Panc1 (cell line): ENCODE data around the gene PRRX2. TPM values are rescaled to one million over a fixed set of nuclear protein-coding genes. Genes with fewer than 3 reads are reported as not detected.

Source experiments
- ATAC-seq: fragments of 200-7000 bp; cut with Tn5 transposase; 2 replicates; pipeline ENCODE4 v1.9.1; 2020; ENCODE audit warnings: mild to moderate bottlenecking, moderate library complexity
- BruUV-seq: library from RNA; stranded (reverse); fragments of 400-500 nt; replicated peaks from 2 replicates; lab custom pipeline; 2021; lab: Mats Ljungman, UMichigan
- CTCF ChIA-PET: fragments of 300-600 bp; sonication (Branson Sonifier 250); formaldehyde crosslinking; loops from one replicate; lab custom pipeline; 2022; ENCODE audit warnings: antibody characterized with exemption; lab: Charles Lee
- POLR2A ChIA-PET: fragments of 300-600 bp; sonication (Branson Sonifier 250); formaldehyde crosslinking; loops from one replicate; lab custom pipeline; 2022; ENCODE audit warnings: antibody characterized with exemption; lab: Charles Lee
- DNase-seq: peaks from one replicate; pipeline ENCODE4 v3.0.0-alpha.2; 2010; ENCODE audit warnings: low read depth, low spot score
- H3K27ac ChIP-seq: 2 replicates; pipeline ENCODE4 v1.5.1; 2011; ENCODE audit warnings: mild to moderate bottlenecking, low read length, inconsistent platforms
- H3K27me3 ChIP-seq: fragments of 200-500 bp; sonication (Bioruptor generic); 2 replicates; pipeline ENCODE4 v1.6.0; 2014; ENCODE audit warnings: low read length, inconsistent platforms; ENCODE audit not compliant: control insufficient read depth, insufficient read depth
- H3K36me3 ChIP-seq: fragments of 200-500 bp; sonication (Bioruptor generic); 2 replicates; pipeline ENCODE4 v1.5.1; 2014; ENCODE audit warnings: inconsistent platforms, mild to moderate bottlenecking, low read length, moderate library complexity; ENCODE audit not compliant: control insufficient read depth, insufficient read depth
- H3K4me1 ChIP-seq: 2 replicates; pipeline ENCODE4 v1.5.1; 2011; ENCODE audit warnings: inconsistent platforms, mild to moderate bottlenecking, low read length, moderate library complexity; ENCODE audit not compliant: control insufficient read depth, insufficient read depth
- H3K4me3 ChIP-seq, 2 experiments: 2 replicates each; pipeline ENCODE4 v1.5.1; 2011 to 2012; ENCODE audit warnings: low read depth in 2 of 2, low read length in 2 of 2, mild to moderate bottlenecking in 2 of 2, inconsistent platforms in 1 of 2, moderate library complexity in 1 of 2
- H3K9me3 ChIP-seq: fragments of 200-500 bp; sonication (Bioruptor generic); 2 replicates; pipeline ENCODE4 v1.5.1; 2014; ENCODE audit warnings: low read depth, mild to moderate bottlenecking, inconsistent platforms, low read length, moderate library complexity; ENCODE audit not compliant: control insufficient read depth, insufficient read depth
- POLR2AphosphoS5 ChIP-seq: IDR thresholded peaks from 2 replicates; pipeline ENCODE4 v1.6.1; 2012; ENCODE audit warnings: mild to moderate bottlenecking, low read depth, low read length, moderate library complexity
- SIN3A ChIP-seq: IDR thresholded peaks from 2 replicates; pipeline ENCODE4 v1.6.1; 2012; ENCODE audit warnings: low read depth, mild to moderate bottlenecking, low read length, moderate library complexity, borderline replicate concordance; ENCODE audit not compliant: insufficient read depth
- TCF7L2 ChIP-seq: IDR thresholded peaks from 2 replicates; pipeline ENCODE4 v1.6.1; 2011; ENCODE audit warnings: mild to moderate bottlenecking, low read depth, low read length, inconsistent platforms
- in situ Hi-C: cut with HindIII; loops from 2 replicates; pipeline ENCODE4 v1.10.0; 2016; ENCODE audit warnings: low sequenced_read_pairs, low pct_unique_long_range_greater_than_20kb
- intact Hi-C: fragments of 100-400 bp; cut with micrococcal nuclease; formaldehyde crosslinking; loops from one replicate; pipeline ENCODE4 v1.10.0; 2022; ENCODE audit not compliant: unreplicated experiment
- total RNA-seq: library from RNA; stranded (reverse); gene quantifications from one replicate; pipeline ENCODE4 v1.2.1, GENCODE V29; 2021; ENCODE audit not compliant: unreplicated experiment
- TF ChIP-seq, protein P1 (sequence below): fragments of 450-650 bp; IDR thresholded peaks from 2 replicates; pipeline ENCODE4 v1.5.1; 2017; ENCODE audit warnings: mild to moderate bottlenecking
- TF ChIP-seq, protein P2 (sequence below), 2 experiments: IDR thresholded peaks; 2 replicates each; pipeline ENCODE4 v1.6.1; 2011 to 2012; ENCODE audit warnings: low read depth in 2 of 2, control low read depth in 1 of 2, low read length in 1 of 2, mild to moderate bottlenecking in 1 of 2, moderate library complexity in 1 of 2; ENCODE audit not compliant: insufficient read depth in 1 of 2

The PRRX2 gene
- total RNA-seq, 1 experiment from 2014 or later: 6.3 TPM

DNA sequence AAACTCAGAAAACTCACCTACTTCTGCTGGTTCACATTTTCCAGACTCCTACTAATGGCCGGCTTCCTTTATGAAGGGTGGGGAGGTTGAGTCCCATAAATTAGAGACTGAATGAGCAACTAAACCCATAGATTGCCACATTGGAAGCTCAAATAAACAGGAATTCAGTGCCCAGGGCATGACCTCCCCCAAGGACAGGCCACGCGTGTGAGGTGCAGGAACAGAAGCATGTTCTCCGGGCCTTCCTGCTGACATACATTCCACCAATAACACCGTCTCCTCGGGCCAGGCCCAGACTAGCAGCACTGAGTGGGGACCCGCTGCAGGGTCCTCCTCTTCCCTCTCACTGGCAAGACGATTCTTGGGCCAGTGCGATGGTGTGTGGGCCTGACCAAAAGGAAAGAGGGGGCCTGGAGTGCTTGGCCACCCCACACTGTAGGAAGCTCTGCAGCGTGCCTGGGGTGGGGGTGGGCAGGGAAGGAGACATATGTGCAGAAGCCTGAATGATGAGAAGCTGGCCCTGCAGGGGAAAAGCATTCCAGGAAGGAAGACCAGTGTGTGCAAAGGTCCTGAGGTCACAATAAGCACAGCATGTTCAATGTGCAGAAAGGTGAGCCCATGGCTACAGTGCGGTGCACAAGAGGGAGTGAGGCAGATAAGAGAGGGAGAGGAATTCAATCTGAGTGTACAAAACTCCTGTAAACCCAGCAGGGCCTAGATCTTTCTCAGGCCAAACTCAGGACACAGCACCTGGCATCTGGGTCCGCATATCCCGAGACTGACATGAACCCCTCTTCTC is 75.4 kb downstream of the PRRX2 start:
- H3K27me3 ChIP-seq: no peaks in the 10 kb centered on the region
- CTCF ChIA-PET: interaction anchor here (0.6 kb wide), 2 partner anchors 8 to 32 kb away, joined by 3 read pairs; no protein-coding TSS in a partner anchor
- no peaks in the 10 kb centered on the region for H3K9me3 ChIP-seq
- H3K27ac ChIP-seq: no peak overlapping the region
- H3K4me3 ChIP-seq: no peak overlapping the region
- H3K4me1 ChIP-seq: no peaks in the 10 kb centered on the region
- no TSS peak for BruUV-seq
- DNase-seq (no peak), ATAC-seq (no peak)
- no peaks in the 10 kb centered on the region for H3K36me3 ChIP-seq
- intact Hi-C loops (no loop called here), in situ Hi-C loops (no loop called here)
- POLR2A ChIA-PET: no interaction called here
- TF ChIP-seq, protein P1, sequence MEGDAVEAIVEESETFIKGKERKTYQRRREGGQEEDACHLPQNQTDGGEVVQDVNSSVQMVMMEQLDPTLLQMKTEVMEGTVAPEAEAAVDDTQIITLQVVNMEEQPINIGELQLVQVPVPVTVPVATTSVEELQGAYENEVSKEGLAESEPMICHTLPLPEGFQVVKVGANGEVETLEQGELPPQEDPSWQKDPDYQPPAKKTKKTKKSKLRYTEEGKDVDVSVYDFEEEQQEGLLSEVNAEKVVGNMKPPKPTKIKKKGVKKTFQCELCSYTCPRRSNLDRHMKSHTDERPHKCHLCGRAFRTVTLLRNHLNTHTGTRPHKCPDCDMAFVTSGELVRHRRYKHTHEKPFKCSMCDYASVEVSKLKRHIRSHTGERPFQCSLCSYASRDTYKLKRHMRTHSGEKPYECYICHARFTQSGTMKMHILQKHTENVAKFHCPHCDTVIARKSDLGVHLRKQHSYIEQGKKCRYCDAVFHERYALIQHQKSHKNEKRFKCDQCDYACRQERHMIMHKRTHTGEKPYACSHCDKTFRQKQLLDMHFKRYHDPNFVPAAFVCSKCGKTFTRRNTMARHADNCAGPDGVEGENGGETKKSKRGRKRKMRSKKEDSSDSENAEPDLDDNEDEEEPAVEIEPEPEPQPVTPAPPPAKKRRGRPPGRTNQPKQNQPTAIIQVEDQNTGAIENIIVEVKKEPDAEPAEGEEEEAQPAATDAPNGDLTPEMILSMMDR: no peak
- TF ChIP-seq POLR2AphosphoS5 (no peak), TCF7L2 (no peak), SIN3A (no peak)
- TF ChIP-seq, protein P2, sequence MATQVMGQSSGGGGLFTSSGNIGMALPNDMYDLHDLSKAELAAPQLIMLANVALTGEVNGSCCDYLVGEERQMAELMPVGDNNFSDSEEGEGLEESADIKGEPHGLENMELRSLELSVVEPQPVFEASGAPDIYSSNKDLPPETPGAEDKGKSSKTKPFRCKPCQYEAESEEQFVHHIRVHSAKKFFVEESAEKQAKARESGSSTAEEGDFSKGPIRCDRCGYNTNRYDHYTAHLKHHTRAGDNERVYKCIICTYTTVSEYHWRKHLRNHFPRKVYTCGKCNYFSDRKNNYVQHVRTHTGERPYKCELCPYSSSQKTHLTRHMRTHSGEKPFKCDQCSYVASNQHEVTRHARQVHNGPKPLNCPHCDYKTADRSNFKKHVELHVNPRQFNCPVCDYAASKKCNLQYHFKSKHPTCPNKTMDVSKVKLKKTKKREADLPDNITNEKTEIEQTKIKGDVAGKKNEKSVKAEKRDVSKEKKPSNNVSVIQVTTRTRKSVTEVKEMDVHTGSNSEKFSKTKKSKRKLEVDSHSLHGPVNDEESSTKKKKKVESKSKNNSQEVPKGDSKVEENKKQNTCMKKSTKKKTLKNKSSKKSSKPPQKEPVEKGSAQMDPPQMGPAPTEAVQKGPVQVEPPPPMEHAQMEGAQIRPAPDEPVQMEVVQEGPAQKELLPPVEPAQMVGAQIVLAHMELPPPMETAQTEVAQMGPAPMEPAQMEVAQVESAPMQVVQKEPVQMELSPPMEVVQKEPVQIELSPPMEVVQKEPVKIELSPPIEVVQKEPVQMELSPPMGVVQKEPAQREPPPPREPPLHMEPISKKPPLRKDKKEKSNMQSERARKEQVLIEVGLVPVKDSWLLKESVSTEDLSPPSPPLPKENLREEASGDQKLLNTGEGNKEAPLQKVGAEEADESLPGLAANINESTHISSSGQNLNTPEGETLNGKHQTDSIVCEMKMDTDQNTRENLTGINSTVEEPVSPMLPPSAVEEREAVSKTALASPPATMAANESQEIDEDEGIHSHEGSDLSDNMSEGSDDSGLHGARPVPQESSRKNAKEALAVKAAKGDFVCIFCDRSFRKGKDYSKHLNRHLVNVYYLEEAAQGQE (IDR thresholded peaks at IDR 0.05; ENCODE audit: insufficient read depth in 1 of 2, low read depth in 2 of 2, low read length in 1 of 2): no peak

DNA sequence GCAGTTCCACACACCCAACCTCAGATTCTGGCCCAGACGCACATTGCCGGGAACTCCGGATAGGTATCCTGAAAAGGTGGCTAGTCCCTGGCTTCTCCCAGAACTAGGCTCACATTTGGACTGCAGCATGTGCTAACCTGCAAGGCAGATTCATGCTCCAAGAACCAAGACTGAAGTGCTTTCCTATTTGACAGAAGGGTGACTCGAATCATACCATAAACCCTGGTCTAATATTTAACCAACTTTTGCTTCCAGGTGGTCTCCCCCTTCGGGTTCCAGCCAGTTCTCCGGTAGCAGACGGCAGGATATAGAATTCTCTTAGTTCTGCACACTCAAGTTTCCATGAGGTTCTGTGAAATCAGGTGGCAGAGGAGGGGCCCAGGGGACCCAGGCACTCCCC is 79.8 kb downstream of the PRRX2 start:
- CTCF ChIA-PET: interaction anchor here (0.6 kb wide), 1 partner anchor 601 kb away, joined by 5 read pairs; no protein-coding TSS in a partner anchor
- intact Hi-C loops: no loop called here
- in situ Hi-C loops: no loop called here
- Histone ChIP-seq H3K27ac (no peak overlapping the region), H3K4me3 (no peak overlapping the region), H3K4me1 (no peaks in the 10 kb centered on the region), H3K36me3 (no peaks in the 10 kb centered on the region), H3K27me3 (no peaks in the 10 kb centered on the region), H3K9me3 (no peaks in the 10 kb centered on the region)
- DNase-seq (no peak), ATAC-seq (no peak)
- TF ChIP-seq TCF7L2: no peak
- TF ChIP-seq, protein P1: no peak
- no peak for TF ChIP-seq SIN3A
- TF ChIP-seq, protein P2 (IDR thresholded peaks at IDR 0.05; ENCODE audit: insufficient read depth in 1 of 2, low read depth in 2 of 2, low read length in 1 of 2): no peak
- TF ChIP-seq POLR2AphosphoS5: no peak
- no TSS peak for BruUV-seq
- POLR2A ChIA-PET: no interaction called here
